Endothelial cell of umbilical vein (primary cell): ENCODE data around the gene IL17RD. TPM values are rescaled to one million over a fixed set of nuclear protein-coding genes. Genes with fewer than 3 reads are reported as not detected.

Experiments
- BruUV-seq: library from RNA; stranded (reverse); fragments of 400-500 nt; replicated peaks from 2 replicates; lab custom pipeline; 2021; lab: Mats Ljungman, UMichigan
- CTCF ChIA-PET: fragments of 300-600, 350-600 bp; sonication (Branson Sonifier 250); formaldehyde crosslinking; loops from one replicate; lab custom pipeline; 2021; ENCODE audit warnings: antibody characterized with exemption, inconsistent platforms; lab: Charles Lee
- POLR2A ChIA-PET: fragments of 300-600, 350-600 bp; sonication (Branson Sonifier 250); formaldehyde crosslinking; loops from one replicate; lab custom pipeline; 2021; ENCODE audit warnings: antibody characterized with exemption, inconsistent platforms; lab: Charles Lee
- DNase-seq: peaks from one replicate; pipeline ENCODE4 v3.0.0-alpha.2; 2011; ENCODE audit warnings: low read depth, low spot score
- FAIRE-seq: peaks from 2 replicates; lab custom pipeline; 2011; peaks lifted over from hg19 to GRCh38; lab: Jason Lieb, UNC
- H2AFZ ChIP-seq: 2 replicates; pipeline ENCODE4 v1.6.0; 2012; ENCODE audit warnings: low read depth, low read length, control low read depth, inconsistent platforms
- H3K27ac ChIP-seq: 2 replicates; pipeline ENCODE4 v1.5.1; 2011; ENCODE audit warnings: low read depth, mild to moderate bottlenecking, control low read depth, low read length, moderate library complexity; ENCODE audit not compliant: insufficient read depth
- H3K27me3 ChIP-seq, 2 experiments: 2 replicates each; pipeline versions ENCODE4 v1.6.0 to v1.6.1; 2011; ENCODE audit warnings: low read length in 2 of 2, mixed read lengths in 1 of 2; ENCODE audit not compliant: control insufficient read depth in 2 of 2, insufficient read depth in 2 of 2
- H3K36me3 ChIP-seq, 2 experiments: 2 replicates in 1 of 2; 3 replicates in 1 of 2; pipeline ENCODE4 v1.5.1; 2011; ENCODE audit warnings: low read length in 2 of 2, mild to moderate bottlenecking in 1 of 2, moderate library complexity in 1 of 2; ENCODE audit not compliant: control insufficient read depth in 2 of 2, insufficient read depth in 2 of 2; ENCODE audit errors: extremely low read depth in 1 of 2
- H3K4me1 ChIP-seq: 3 replicates; pipeline ENCODE4 v1.5.1; 2011; ENCODE audit warnings: mild to moderate bottlenecking, low read length; ENCODE audit not compliant: control insufficient read depth, insufficient read depth; ENCODE audit errors: extremely low read depth
- H3K4me2 ChIP-seq: 2 replicates; pipeline ENCODE4 v1.6.1; 2011; ENCODE audit warnings: low read length, control low read depth, mixed read lengths; ENCODE audit not compliant: insufficient read depth
- H3K4me3 ChIP-seq, 3 experiments: fragments of 200-600 bp in 1 of 3; sonication (generic), shearing (Covaris generic) in 1 of 3; replicated peaks in 1 of 3; 2 replicates each; pipeline ENCODE4 v1.5.1; 2011 to 2016; ENCODE audit warnings: control low read depth in 3 of 3, low read length in 3 of 3, mild to moderate bottlenecking in 2 of 3, inconsistent platforms in 1 of 3, low read depth in 1 of 3, moderate library complexity in 1 of 3; ENCODE audit not compliant: insufficient read depth in 1 of 3
- H3K79me2 ChIP-seq: 2 replicates; pipeline ENCODE4 v1.6.0; 2012; ENCODE audit warnings: low read length, inconsistent platforms; ENCODE audit not compliant: control insufficient read depth, insufficient read depth
- H3K9ac ChIP-seq: replicated peaks from 2 replicates; pipeline ENCODE3; 2011; ENCODE audit warnings: low read length, control low read depth; ENCODE audit not compliant: insufficient read depth; ENCODE audit errors: extremely low read depth
- H3K9me1 ChIP-seq: replicated peaks from 3 replicates; pipeline ENCODE4 v1.6.0; 2011; ENCODE audit warnings: mild to moderate bottlenecking, low read length; ENCODE audit not compliant: control insufficient read depth, insufficient read depth; ENCODE audit errors: extremely low read depth
- H3K9me3 ChIP-seq: replicated peaks from 2 replicates; pipeline ENCODE4 v1.5.1; 2012; ENCODE audit warnings: low read length, inconsistent platforms; ENCODE audit not compliant: control insufficient read depth, insufficient read depth
- H4K20me1 ChIP-seq: replicated peaks from 2 replicates; pipeline ENCODE3; 2011; ENCODE audit warnings: mild to moderate bottlenecking, low read length; ENCODE audit not compliant: control insufficient read depth, insufficient read depth; ENCODE audit errors: extremely low read depth
- EZH2 ChIP-seq: IDR thresholded peaks from 2 replicates; pipeline ENCODE4 v1.6.1; 2012; ENCODE audit warnings: borderline replicate concordance, low read depth, mild to moderate bottlenecking, moderate library complexity, low read length, inconsistent platforms; ENCODE audit not compliant: severe bottlenecking
- FOS ChIP-seq: IDR thresholded peaks from 2 replicates; pipeline ENCODE4 v1.6.1; 2011; ENCODE audit warnings: mild to moderate bottlenecking, low read length, moderate library complexity, borderline replicate concordance; ENCODE audit not compliant: insufficient read depth
- GATA2 ChIP-seq: IDR thresholded peaks from 2 replicates; pipeline ENCODE4 v1.7.0; 2011; ENCODE audit warnings: low read depth, mild to moderate bottlenecking, moderate library complexity, mixed read lengths, low read length; ENCODE audit not compliant: insufficient read length, insufficient read depth
- JUN ChIP-seq: IDR thresholded peaks from 2 replicates; pipeline ENCODE4 v1.6.1; 2011; ENCODE audit warnings: borderline replicate concordance, low read depth; ENCODE audit not compliant: insufficient read length, insufficient read depth
- MYC ChIP-seq: IDR thresholded peaks from one replicate; pipeline ENCODE4 v1.6.1; 2011; ENCODE audit warnings: mild to moderate bottlenecking, low read depth, low read length
- POLR2A ChIP-seq: IDR thresholded peaks from 2 replicates; pipeline ENCODE4 v1.6.1; 2012; ENCODE audit warnings: low read depth, mild to moderate bottlenecking, control low read depth, low read length
- POLR2AphosphoS5 ChIP-seq: IDR thresholded peaks from 2 replicates; pipeline ENCODE4 v1.6.1; 2012; ENCODE audit warnings: low read depth, mild to moderate bottlenecking, control low read depth, low read length, moderate library complexity; ENCODE audit not compliant: insufficient read depth
- dilution Hi-C: fragments of 300-500 bp; cut with MboI; formaldehyde crosslinking; loops from one replicate; pipeline ENCODE4 v1.15.0; 2019; ENCODE audit warnings: low sequenced_read_pairs; ENCODE audit not compliant: extremely low pct_ligation_motif_present
- intact Hi-C: fragments of 100-400 bp; cut with micrococcal nuclease; formaldehyde crosslinking; loops from one replicate; pipeline ENCODE4 v1.10.0; 2022
- polyA plus RNA-seq, 4 experiments: library from polyadenylated mRNA; depleted of rRNA in 3 of 4; stranded (reverse) in 3 of 4; unstranded in 1 of 4; fragments of >200 nt; gene quantifications; 2 replicates each; pipeline versions ENCODE4 v1.2.1 to v1.2.3, GENCODE V29; 2011 to 2012; ENCODE audit warnings: missing spikeins in 1 of 4
- total RNA-seq: library from RNA; stranded (reverse); gene quantifications from 2 replicates; pipeline ENCODE4 v1.2.3, GENCODE V29; 2021
- TF ChIP-seq, protein P1 (sequence below): IDR thresholded peaks from 2 replicates; pipeline ENCODE4 v1.6.1; 2011; ENCODE audit not compliant: insufficient read depth, insufficient read length
- TF ChIP-seq, protein P2 (sequence below), 2 donors: IDR thresholded peaks; 1 replicate in 1 of 2; 2 replicates in 1 of 2; pipeline ENCODE4 v1.5.1; 2011; ENCODE audit warnings: low read length in 2 of 2, mild to moderate bottlenecking in 2 of 2, moderate library complexity in 2 of 2, control low read depth in 1 of 2, inconsistent platforms in 1 of 2, low read depth in 1 of 2; ENCODE audit not compliant: insufficient read depth in 1 of 2; ENCODE audit errors: extremely low read depth in 1 of 2

Gene IL17RD
- total and polyA plus RNA-seq, 2 donors (not counting 3 experiments of a cell fraction or from before 2014, with no cell fraction given) = 0.36 to 0.93 TPM

GRCh38 chr3:57073628-57074027 is 91.5 kb downstream of the IL17RD start:
- Histone ChIP-seq H3K9me1 (no peaks in the 10 kb centered on the region), H3K36me3 (no peaks in the 10 kb centered on the region), H3K9ac (no peak overlapping the region), H2AFZ (no peak overlapping the region), H3K79me2 (no peaks in the 10 kb centered on the region), H3K4me1 (peaks cover 7% of the 10 kb centered on the region), H3K4me3 (no peak overlapping the region), H4K20me1 (no peaks in the 10 kb centered on the region), H3K27ac (no peak overlapping the region), H3K4me2 (no peak overlapping the region), H3K27me3 (peaks cover 2 to 3% of the 10 kb centered on the region in 2 experiments), H3K9me3 (no peaks in the 10 kb centered on the region)
- DNase-seq (no peak), FAIRE-seq (no peak)
- dilution Hi-C loops (no loop called here), intact Hi-C loops (no loop called here)
- no peak for TF ChIP-seq MYC
- TF ChIP-seq GATA2 = no peak
- no peak for TF ChIP-seq POLR2AphosphoS5
- no peak for TF ChIP-seq FOS
- TF ChIP-seq JUN = no peak
- TF ChIP-seq, protein P1, sequence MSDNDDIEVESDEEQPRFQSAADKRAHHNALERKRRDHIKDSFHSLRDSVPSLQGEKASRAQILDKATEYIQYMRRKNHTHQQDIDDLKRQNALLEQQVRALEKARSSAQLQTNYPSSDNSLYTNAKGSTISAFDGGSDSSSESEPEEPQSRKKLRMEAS = no peak
- no peak for TF ChIP-seq POLR2A
- TF ChIP-seq, protein P2, sequence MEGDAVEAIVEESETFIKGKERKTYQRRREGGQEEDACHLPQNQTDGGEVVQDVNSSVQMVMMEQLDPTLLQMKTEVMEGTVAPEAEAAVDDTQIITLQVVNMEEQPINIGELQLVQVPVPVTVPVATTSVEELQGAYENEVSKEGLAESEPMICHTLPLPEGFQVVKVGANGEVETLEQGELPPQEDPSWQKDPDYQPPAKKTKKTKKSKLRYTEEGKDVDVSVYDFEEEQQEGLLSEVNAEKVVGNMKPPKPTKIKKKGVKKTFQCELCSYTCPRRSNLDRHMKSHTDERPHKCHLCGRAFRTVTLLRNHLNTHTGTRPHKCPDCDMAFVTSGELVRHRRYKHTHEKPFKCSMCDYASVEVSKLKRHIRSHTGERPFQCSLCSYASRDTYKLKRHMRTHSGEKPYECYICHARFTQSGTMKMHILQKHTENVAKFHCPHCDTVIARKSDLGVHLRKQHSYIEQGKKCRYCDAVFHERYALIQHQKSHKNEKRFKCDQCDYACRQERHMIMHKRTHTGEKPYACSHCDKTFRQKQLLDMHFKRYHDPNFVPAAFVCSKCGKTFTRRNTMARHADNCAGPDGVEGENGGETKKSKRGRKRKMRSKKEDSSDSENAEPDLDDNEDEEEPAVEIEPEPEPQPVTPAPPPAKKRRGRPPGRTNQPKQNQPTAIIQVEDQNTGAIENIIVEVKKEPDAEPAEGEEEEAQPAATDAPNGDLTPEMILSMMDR (IDR thresholded peaks at IDR 0.05; ENCODE audit: extremely low read depth in 1 of 2, insufficient read depth in 1 of 2, low read depth in 1 of 2, low read length in 2 of 2) = no peak
- no peak for TF ChIP-seq EZH2
- BruUV-seq = no TSS peak
- ChIA-PET POLR2A (no interaction called here), CTCF (no interaction called here)
